SK-N-SH (cell line): ENCODE measurements around the gene ART5. TPM values are rescaled to one million over a fixed set of nuclear protein-coding genes. Genes with fewer than 3 reads are reported as not detected.
A peak's percentile ranks its signal among the peaks of the same experiment; 100 is the strongest.

Source experiments
- CTCF ChIA-PET: fragments of 300-600, 350-600 bp; formaldehyde crosslinking; extraction: SDS; loops from one replicate; lab custom pipeline; 2021; lab: Yijun Ruan, JAX
- POLR2A ChIA-PET: fragments of 350-600 bp; sonication (Branson Sonifier 250); formaldehyde crosslinking; extraction: SDS; loops from one replicate; lab custom pipeline; 2020; ENCODE audit warnings: antibody characterized with exemption, inconsistent platforms; lab: Yijun Ruan, JAX
- DNase-seq: peaks from one replicate; pipeline ENCODE4 v3.0.0; 2012
- H2AFZ ChIP-seq: fragments of 200-600 bp; sonication (generic); 2 replicates; pipeline ENCODE4 v1.8.1; 2016; ENCODE audit warnings: antibody characterized with exemption, mild to moderate bottlenecking, low read depth
- H3F3A ChIP-seq: fragments of 200-600 bp; sonication (generic); replicated peaks from 2 replicates; pipeline ENCODE3; 2016; ENCODE audit warnings: antibody characterized with exemption, mild to moderate bottlenecking; ENCODE audit not compliant: insufficient read depth
- H3K27ac ChIP-seq, 2 experiments: fragments of 200-500 bp in 1 of 2; fragments of 200-600 bp in 1 of 2; sonication (Bioruptor generic) in 1 of 2; sonication (generic), shearing (Covaris generic) in 1 of 2; 2 replicates each; pipeline versions ENCODE4 v1.5.1 to v1.6.1; 2014 to 2016; ENCODE audit warnings: low read depth in 2 of 2, inconsistent platforms in 1 of 2, low read length in 1 of 2, mild to moderate bottlenecking in 1 of 2, mixed read lengths in 1 of 2
- H3K27me3 ChIP-seq: fragments of 200-600 bp; sonication (generic), shearing (Covaris generic); 2 replicates; pipeline ENCODE4 v1.6.1; 2016; ENCODE audit warnings: mixed run types; ENCODE audit not compliant: insufficient read depth
- H3K36me3 ChIP-seq, 2 experiments: fragments of 200-500 bp in 1 of 2; fragments of 200-600 bp in 1 of 2; sonication (Bioruptor generic) in 1 of 2; sonication (generic) in 1 of 2; replicated peaks in 1 of 2; 2 replicates each; pipeline versions ENCODE3 to v1.5.1; 2014 to 2016; ENCODE audit warnings: low read length in 1 of 2, mild to moderate bottlenecking in 1 of 2; ENCODE audit not compliant: insufficient read depth in 2 of 2, control insufficient read depth in 1 of 2
- H3K4me1 ChIP-seq, 2 experiments: fragments of 200-500 bp in 1 of 2; fragments of 200-600 bp in 1 of 2; sonication (Bioruptor generic) in 1 of 2; sonication (generic), shearing (Covaris generic) in 1 of 2; 2 replicates each; pipeline versions ENCODE4 v1.5.1 to v1.6.1; 2014 to 2016; ENCODE audit warnings: low read depth in 1 of 2, low read length in 1 of 2, mixed run types in 1 of 2; ENCODE audit not compliant: insufficient read depth in 2 of 2, control insufficient read depth in 1 of 2
- H3K4me2 ChIP-seq: fragments of 200-600 bp; sonication (generic), shearing (Covaris generic); 2 replicates; pipeline ENCODE4 v1.6.1; 2017; ENCODE audit warnings: mixed run types
- H3K4me3 ChIP-seq, 2 experiments: fragments of 200-500 bp in 1 of 2; fragments of 200-600 bp in 1 of 2; sonication (Bioruptor generic) in 1 of 2; sonication (generic), shearing (Covaris generic) in 1 of 2; 2 replicates each; pipeline versions ENCODE4 v1.5.1 to v1.8.1; 2014 to 2016; ENCODE audit warnings: low read depth in 2 of 2, inconsistent platforms in 1 of 2, low read length in 1 of 2, mild to moderate bottlenecking in 1 of 2, mixed read lengths in 1 of 2, moderate library complexity in 1 of 2
- H3K79me2 ChIP-seq: fragments of 200-600 bp; sonication (generic); 2 replicates; pipeline ENCODE4 v1.8.1; 2017; ENCODE audit warnings: mild to moderate bottlenecking; ENCODE audit not compliant: insufficient read depth
- H3K9ac ChIP-seq: fragments of 200-600 bp; sonication (generic); 2 replicates; pipeline ENCODE4 v1.6.1; 2017; ENCODE audit warnings: mixed run types
- H3K9me2 ChIP-seq: fragments of 200-600 bp; sonication (generic); 2 replicates; pipeline ENCODE4 v1.6.1; 2017; ENCODE audit warnings: mixed run types
- H3K9me3 ChIP-seq: fragments of 200-600 bp; sonication (generic); 2 replicates; pipeline ENCODE4 v1.6.1; 2017; ENCODE audit warnings: mixed run types, mild to moderate bottlenecking, moderate library complexity
- H4K20me1 ChIP-seq: fragments of 200-600 bp; sonication (generic); 2 replicates; pipeline ENCODE4 v1.6.1; 2017; ENCODE audit warnings: mild to moderate bottlenecking, mixed run types; ENCODE audit not compliant: insufficient read depth
- CHD2 ChIP-seq: fragments of 150-350 bp; IDR thresholded peaks from 2 replicates; pipeline ENCODE4 v1.6.1; 2018; ENCODE audit warnings: low read length; ENCODE audit not compliant: partially characterized antibody
- CTCF ChIP-seq: fragments of 200-600 bp; sonication (generic); IDR thresholded peaks from 2 replicates; pipeline ENCODE4 v1.6.1; 2017; ENCODE audit warnings: antibody characterized with exemption, mild to moderate bottlenecking, moderate library complexity
- ELF1 ChIP-seq: IDR thresholded peaks from 2 replicates; pipeline ENCODE4 v1.4.0; 2012
- EP300 ChIP-seq, 2 experiments: IDR thresholded peaks; 2 replicates each; pipeline versions ENCODE4 v1.4.0 to v1.6.1; 2012; ENCODE audit warnings: borderline replicate concordance in 1 of 2, low read depth in 1 of 2, low read length in 1 of 2
- EZH2phosphoT487 ChIP-seq: fragments of 200-600 bp; sonication (generic); IDR thresholded peaks from 2 replicates; pipeline ENCODE4 v1.6.1; 2017; ENCODE audit warnings: low read depth, mixed run types, mild to moderate bottlenecking, antibody characterized with exemption, moderate library complexity, borderline replicate concordance
- GABPA ChIP-seq: IDR thresholded peaks from 2 replicates; pipeline ENCODE4 v1.4.0; 2012; ENCODE audit warnings: low read depth, mild to moderate bottlenecking
- IRF3 ChIP-seq: fragments of 150-350 bp; IDR thresholded peaks from 2 replicates; pipeline ENCODE4 v1.6.1; 2016; ENCODE audit warnings: mild to moderate bottlenecking, low read depth, low read length
- MEF2A ChIP-seq: IDR thresholded peaks from 2 replicates; pipeline ENCODE4 v1.4.0; 2012; ENCODE audit warnings: low read depth, borderline replicate concordance
- NFIC ChIP-seq: IDR thresholded peaks from 2 replicates; pipeline ENCODE4 v1.4.0; 2012; ENCODE audit warnings: borderline replicate concordance
- PBX3 ChIP-seq: IDR thresholded peaks from 2 replicates; pipeline ENCODE4; 2012
- POLR2AphosphoS5 ChIP-seq: IDR thresholded peaks from 2 replicates; pipeline ENCODE4 v1.6.1; 2012; ENCODE audit warnings: low read depth, low read length
- RCOR1 ChIP-seq: fragments of 150-350 bp; IDR thresholded peaks from 2 replicates; pipeline ENCODE4 v1.6.1; 2017; ENCODE audit warnings: antibody characterized with exemption, low read length
- RFX5 ChIP-seq: IDR thresholded peaks from 2 replicates; pipeline ENCODE4 v1.6.1; 2012; ENCODE audit warnings: mild to moderate bottlenecking, improper control_type of control experiment, low read length
- SMC3 ChIP-seq: IDR thresholded peaks from 2 replicates; pipeline ENCODE4 v1.6.1; 2012; ENCODE audit warnings: low read depth, low read length, improper control_type of control experiment
- TAF1 ChIP-seq: IDR thresholded peaks from 2 replicates; pipeline ENCODE4 v1.6.1; 2012; ENCODE audit warnings: low read depth, mild to moderate bottlenecking, low read length, moderate library complexity, borderline replicate concordance
- TEAD4 ChIP-seq: IDR thresholded peaks from 2 replicates; pipeline ENCODE4 v1.4.0; 2012; ENCODE audit warnings: mild to moderate bottlenecking, borderline replicate concordance; ENCODE audit not compliant: insufficient read depth
- YY1 ChIP-seq: IDR thresholded peaks from 2 replicates; pipeline ENCODE4 v1.4.0; 2012; ENCODE audit warnings: low read depth, mild to moderate bottlenecking
- WGBS: methylation state at CpG from one replicate; pipeline ENCODE4 v1.1.6; 2017; ENCODE audit warnings: low lambda C conversion rate; 5-methylcytosine and 5-hydroxymethylcytosine counted together
- polyA plus RNA-seq, 3 experiments: library from polyadenylated mRNA; depleted of rRNA; stranded (reverse); fragments of >200 nt; gene quantifications; 2 replicates each; pipeline ENCODE4 v1.2.3, GENCODE V29; 2012

ART5 gene
- polyA plus RNA-seq, 1 of the 3 experiments (the other 2 are of a cell fraction), result 0.59 TPM

- Histone ChIP-seq H3K4me1 (no peaks in the 10 kb centered on the region), H4K20me1 (no peaks in the 10 kb centered on the region), H3K27me3 (no peaks in the 10 kb centered on the region; the same call in 1 of the 2 replicates), H3K4me3 (no peak overlapping the region), H3K9me3 (no peaks in the 10 kb centered on the region), H3K79me2 (no peaks in the 10 kb centered on the region), H3F3A (no peaks in the 10 kb centered on the region), H3K4me2 (no peak overlapping the region), H3K36me3 (no peaks in the 10 kb centered on the region), H3K27ac (peak overlapping the region in 1 of 2 experiments; percentile 38; a peak in 1 of 4 replicates)
- DNase-seq, result no peak
- POLR2A ChIA-PET, result no interaction called here
- WGBS, result 87% methylated on average over 21 of the region's 23 CpGs
- CTCF ChIA-PET, result no interaction called here
- TF ChIP-seq CTCF (no peak), TEAD4 (no peak), RCOR1 (no peak), MEF2A (no peak), SMC3 (no peak), EZH2phosphoT487 (no peak), IRF3 (no peak), YY1 (no peak), PBX3 (no peak), NFIC (no peak), CHD2 (no peak), EP300 (IDR thresholded peaks at IDR 0.05; ENCODE audit: borderline replicate concordance in 1 of 2, low read depth in 1 of 2, low read length in 1 of 2) (no peak), ELF1 (no peak), TAF1 (no peak), POLR2AphosphoS5 (no peak), RFX5 (no peak), GABPA (no peak)
- TF ChIP-seq, all 33 proteins: peak for 0
- H3K9ac ChIP-seq, result no peak overlapping the region
- H3K9me2 ChIP-seq, result no peaks in the 10 kb centered on the region
- no peak overlapping the region for H2AFZ ChIP-seq
Observed at GRCh38 chr11:3626250-3626960, 15.4 kb downstream of the ART5 start.
